Activated CD8-positive, alpha-beta T cell treated with anti-CD3 and anti-CD28 coated beads for 36 hours (primary cell): ENCODE data around the gene MFN2. TPM values are rescaled to one million over a fixed set of nuclear protein-coding genes. Genes with fewer than 3 reads are reported as not detected.
"Not testable (repeated sequence)": the region's sequence is repeated elsewhere in the genome, so short reads cannot be mapped to it uniquely, and the experiment has no call there.

Experiments
- ATAC-seq: fragments of 200-7000 bp; cut with Tn5 transposase; one replicate; pipeline ENCODE4 v1.10.0; 2021; ENCODE audit warnings: mild to moderate bottlenecking, moderate library complexity
- CTCF ChIA-PET: fragments of 350-600 bp; sonication (Branson Sonifier 250); formaldehyde crosslinking; loops from one replicate; lab custom pipeline; 2021; ENCODE audit warnings: antibody characterized with exemption; lab: Charles Lee
- POLR2A ChIA-PET: fragments of 350-600 bp; sonication (Branson Sonifier 250); formaldehyde crosslinking; loops from one replicate; lab custom pipeline; 2021; ENCODE audit warnings: antibody characterized with exemption; lab: Charles Lee
- DNase-seq: peaks from one replicate; pipeline ENCODE4 v3.0.0-alpha.2; 2020
- H3K27ac Mint-ChIP-seq: one replicate; pipeline ENCODE4 v1.8.0; 2021; ENCODE audit warnings: mild to moderate bottlenecking, mixed read lengths
- H3K27me3 Mint-ChIP-seq: one replicate; pipeline ENCODE4 v1.8.0; 2021; ENCODE audit warnings: mixed read lengths
- H3K36me3 Mint-ChIP-seq: one replicate; pipeline ENCODE4 v1.8.0; 2021; ENCODE audit warnings: low read depth, mixed read lengths
- H3K4me1 Mint-ChIP-seq: one replicate; pipeline ENCODE4 v1.8.0; 2021; ENCODE audit warnings: low read depth, mixed read lengths
- H3K4me3 Mint-ChIP-seq: one replicate; pipeline ENCODE4 v1.8.0; 2021; ENCODE audit warnings: mild to moderate bottlenecking, moderate library complexity, mixed read lengths
- H3K9me3 Mint-ChIP-seq: one replicate; pipeline ENCODE4 v1.8.0; 2021; ENCODE audit warnings: mixed read lengths
- intact Hi-C: fragments of 100-400 bp; cut with micrococcal nuclease; formaldehyde crosslinking; loops from one replicate; pipeline ENCODE4 v1.10.0; 2022
- total RNA-seq, 2 experiments: library from RNA; stranded (reverse); gene quantifications; one replicate each; pipeline ENCODE4 v1.2.3, GENCODE V29; 2021
- TF ChIP-seq, protein P1 (sequence below): fragments of 200-600 bp; IDR thresholded peaks from one replicate; pipeline ENCODE4 v1.8.0; 2022; ENCODE audit warnings: antibody characterized with exemption, mild to moderate bottlenecking

Gene MFN2
- total RNA-seq, 2 experiments from 2014 or later: 51.0 to 51.1 TPM

- Mint-ChIP-seq H3K27ac (no peak overlapping the region), H3K4me3 (no peak overlapping the region), H3K4me1 (peaks cover 7% of the 10 kb centered on the region), H3K36me3 (no peaks in the 10 kb centered on the region), H3K9me3 (no peaks in the 10 kb centered on the region), H3K27me3 (no peaks in the 10 kb centered on the region)
- POLR2A ChIA-PET: interaction anchor here (0.9 to 6.6 kb wide), 5 partner anchors 9 to 129 kb away, joined by 3 to 49 read pairs (median 3); partner anchors contain the start of gene TNFRSF8
- CTCF ChIA-PET: interaction anchor here (4.6 kb wide), 1 partner anchor 41 kb away, joined by 18 read pairs; no protein-coding TSS in a partner anchor
- DNase-seq (no peak), ATAC-seq (no peak)
- intact Hi-C loops: no loop called here
- TF ChIP-seq, protein P1, sequence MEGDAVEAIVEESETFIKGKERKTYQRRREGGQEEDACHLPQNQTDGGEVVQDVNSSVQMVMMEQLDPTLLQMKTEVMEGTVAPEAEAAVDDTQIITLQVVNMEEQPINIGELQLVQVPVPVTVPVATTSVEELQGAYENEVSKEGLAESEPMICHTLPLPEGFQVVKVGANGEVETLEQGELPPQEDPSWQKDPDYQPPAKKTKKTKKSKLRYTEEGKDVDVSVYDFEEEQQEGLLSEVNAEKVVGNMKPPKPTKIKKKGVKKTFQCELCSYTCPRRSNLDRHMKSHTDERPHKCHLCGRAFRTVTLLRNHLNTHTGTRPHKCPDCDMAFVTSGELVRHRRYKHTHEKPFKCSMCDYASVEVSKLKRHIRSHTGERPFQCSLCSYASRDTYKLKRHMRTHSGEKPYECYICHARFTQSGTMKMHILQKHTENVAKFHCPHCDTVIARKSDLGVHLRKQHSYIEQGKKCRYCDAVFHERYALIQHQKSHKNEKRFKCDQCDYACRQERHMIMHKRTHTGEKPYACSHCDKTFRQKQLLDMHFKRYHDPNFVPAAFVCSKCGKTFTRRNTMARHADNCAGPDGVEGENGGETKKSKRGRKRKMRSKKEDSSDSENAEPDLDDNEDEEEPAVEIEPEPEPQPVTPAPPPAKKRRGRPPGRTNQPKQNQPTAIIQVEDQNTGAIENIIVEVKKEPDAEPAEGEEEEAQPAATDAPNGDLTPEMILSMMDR: no peak
Measured at GRCh38 chr1:12037486-12038355, 57.5 kb downstream of the MFN2 start.

DNA sequence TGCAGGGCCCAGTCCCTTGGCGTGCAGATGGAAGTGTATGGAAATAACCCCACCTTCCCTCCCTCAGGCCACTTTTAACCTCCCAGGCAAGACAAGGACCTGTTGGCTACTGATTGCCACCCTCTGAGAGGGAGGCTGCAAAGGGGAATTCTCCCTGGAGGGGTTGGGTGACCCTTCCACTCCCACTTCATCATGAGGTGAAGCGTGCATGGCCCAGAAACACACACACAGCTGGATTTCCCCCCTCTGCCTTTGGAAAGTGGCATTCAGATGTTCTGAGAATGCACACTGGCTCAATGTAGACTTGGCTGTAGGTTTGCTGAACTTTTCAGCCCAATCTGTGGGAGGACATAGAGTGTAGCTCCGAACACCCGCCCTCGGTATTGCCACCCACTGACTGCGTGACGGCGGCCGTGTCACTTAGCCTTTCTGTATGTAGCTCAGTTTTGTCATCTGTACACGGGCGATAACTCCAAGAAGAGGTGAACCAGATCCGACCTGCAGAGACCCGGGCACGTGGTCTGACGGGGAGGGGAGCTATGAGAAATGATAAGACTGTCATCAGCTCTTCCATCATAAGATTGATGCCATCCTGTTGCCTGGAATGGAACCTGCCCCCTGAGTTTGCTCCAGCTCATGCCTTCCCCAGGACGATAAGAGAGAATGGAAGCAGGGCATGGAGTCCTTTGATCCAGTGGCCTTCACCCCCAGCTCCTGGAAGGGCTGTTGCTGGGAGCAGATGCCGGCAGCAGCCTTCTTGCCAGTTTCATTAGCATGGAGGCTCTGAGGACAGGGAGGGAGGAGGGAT is 58.3 kb downstream of the MFN2 start:
- Mint-ChIP-seq H3K27ac (no peak overlapping the region), H3K4me3 (no peak overlapping the region), H3K9me3 (no peaks in the 10 kb centered on the region), H3K27me3 (no peaks in the 10 kb centered on the region), H3K4me1 (peaks cover 7% of the 10 kb centered on the region), H3K36me3 (no peaks in the 10 kb centered on the region)
- ATAC-seq (no peak), DNase-seq (no peak)
- ChIA-PET POLR2A (interaction anchor here (1.1 to 6.6 kb wide), 4 partner anchors 16 to 130 kb away, joined by 3 to 49 read pairs (median 5); partner anchors contain the start of gene TNFRSF8), CTCF (interaction anchor here (0.8 to 4.6 kb wide), 3 partner anchors 8 to 87 kb away, joined by 3 to 18 read pairs (median 5); no protein-coding TSS in a partner anchor)
- intact Hi-C loops: no loop called here
- TF ChIP-seq, protein P1: no peak

GRCh38 chr1:12039164-12039525 is 58.9 kb downstream of the MFN2 start:
- ChIA-PET POLR2A (interaction anchor here (0.5 to 6.6 kb wide), 3 partner anchors 24 to 130 kb away, joined by 3 to 49 read pairs (median 3); partner anchors contain the start of gene TNFRSF8), CTCF (interaction anchor here (0.8 to 4.6 kb wide), 5 partner anchors 8 to 86 kb away, joined by 3 to 18 read pairs (median 3); no protein-coding TSS in a partner anchor)
- ATAC-seq: no peak

GRCh38 chr1:12039824-12040456 is 59.7 kb downstream of the MFN2 start:
- POLR2A ChIA-PET: interaction anchor here (0.5 to 6.6 kb wide), 3 partner anchors 15 to 131 kb away, joined by 3 to 49 read pairs (median 6); no protein-coding TSS in a partner anchor

More at GRCh38 chr1:12039164-12039525, 58.9 kb downstream of the MFN2 start:
- no peak overlapping the region for H3K27ac Mint-ChIP-seq
- no peaks in the 10 kb centered on the region for H3K9me3 Mint-ChIP-seq
- H3K36me3 Mint-ChIP-seq: no peaks in the 10 kb centered on the region
- no peak overlapping the region for H3K4me3 Mint-ChIP-seq
- intact Hi-C loops: no loop called here
- TF ChIP-seq, protein P1: no peak
- no peak for DNase-seq
- H3K4me1 Mint-ChIP-seq: peaks cover 8% of the 10 kb centered on the region
- H3K27me3 Mint-ChIP-seq: peaks cover 2% of the 10 kb centered on the region

More at GRCh38 chr1:12039824-12040456, 59.7 kb downstream of the MFN2 start:
- H3K27ac Mint-ChIP-seq, H3K27me3 Mint-ChIP-seq, H3K9me3 Mint-ChIP-seq, ATAC-seq, H3K4me3 Mint-ChIP-seq, H3K36me3 Mint-ChIP-seq, intact Hi-C loops, DNase-seq: not testable (repeated sequence)
- CTCF ChIA-PET: interaction anchor here (0.6 to 4.6 kb wide), 5 partner anchors 9 to 85 kb away, joined by 3 to 18 read pairs (median 3); no protein-coding TSS in a partner anchor
- peaks cover 12% of the 10 kb centered on the region for H3K4me1 Mint-ChIP-seq
